ENCODE measurements around the gene ARRB1. TPM values are rescaled to one million over a fixed set of nuclear protein-coding genes. Genes with fewer than 3 reads are reported as not detected.

Gene ARRB1
- total and polyA plus RNA-seq, 10 of the 15 experiments (the other 5 are each of a cell fraction or from before 2014, with no cell fraction given) = 0.39 to 12.9 (median 1.7) TPM

- TF ChIP-seq RAD51 (IDR thresholded peaks at IDR 0.05) (no peak), ZNF592 (IDR thresholded peaks at IDR 0.05) (no peak), ASH2L (IDR thresholded peaks at IDR 0.05; ENCODE audit: borderline replicate concordance, low read depth) (no peak)
Measured at GRCh38 chr11:75389276-75389605, 37.8 kb upstream of the ARRB1 start (continued).

- in situ Hi-C loops (cut with MboI) (no loop called here), intact Hi-C loops (cut with micrococcal nuclease; ENCODE audit: unreplicated experiment) (loop anchor here (1.0 kb wide), 2 partner anchors 57 to 144 kb away; no protein-coding TSS in a partner anchor)
- FAIRE-seq (peak; percentile 56), ATAC-seq (peak; percentile 92), DNase-seq (ENCODE audit: low read depth, low spot score) (no peak)
- no TSS peak for BruUV-seq (replicated peaks)
- CTCF ChIA-PET = interaction anchor here (0.6 to 17.1 kb wide), 33 partner anchors 9 to 1535 kb away, joined by 3 to 406 read pairs (median 4); partner anchors contain the start of gene GDPD5
- H3K4me3 ChIP-seq = no peak overlapping the region
- SMC1A ChIA-PET (ENCODE audit: uncharacterized antibody, unreplicated experiment) = interaction anchor here (0.7 to 7.0 kb wide), 19 partner anchors 9 to 325 kb away, joined by 3 to 43 read pairs (median 4); no protein-coding TSS in a partner anchor
- POLR2A ChIA-PET = no interaction called here
- H3K9me3 ChIP-seq (replicated peaks; ENCODE audit: control insufficient read depth, insufficient read depth, low read length) = no peaks in the 10 kb centered on the region
- H3K79me2 ChIP-seq (ENCODE audit: control insufficient read depth, insufficient read depth, low read length) = no peaks in the 10 kb centered on the region
- H2AFZ ChIP-seq (ENCODE audit: control insufficient read depth, low read depth, low read length) = peak overlapping the region; percentile 19
- peaks cover 3% of the 10 kb centered on the region; the same call in 1 of the 2 replicates for H3K4me1 ChIP-seq (ENCODE audit: control insufficient read depth, insufficient read depth, low read length)
- no peaks in the 10 kb centered on the region for H4K20me1 ChIP-seq (ENCODE audit: control insufficient read depth, insufficient read depth)
- H3K27ac ChIP-seq (ENCODE audit: control insufficient read depth, insufficient read depth) = no peak overlapping the region
- RAD21 ChIA-PET (ENCODE audit: unreplicated experiment) = interaction anchor here (0.8 to 9.8 kb wide), 8 partner anchors 43 to 144 kb away, joined by 3 to 118 read pairs (median 4); no protein-coding TSS in a partner anchor
- WGBS (ENCODE audit: insufficient coverage, insufficient replicate concordance, low lambda C conversion rate, missing lambda C conversion rate) = 22% methylated on average over 9 of the region's 9 CpGs
- no peak overlapping the region for H3K9ac ChIP-seq (ENCODE audit: control insufficient read depth, insufficient read depth, low read length)
- H3K27me3 ChIP-seq (replicated peaks in 1 of 2; ENCODE audit: control insufficient read depth in 2 of 2, insufficient read depth in 2 of 2, low read length in 1 of 2) = no peaks in the 10 kb centered on the region; a peak in 1 of 4 replicates
- no peaks in the 10 kb centered on the region for H3K36me3 ChIP-seq (ENCODE audit: control insufficient read depth in 2 of 2, insufficient read depth in 2 of 2, low read length in 1 of 2)
- no peak overlapping the region for H3K4me2 ChIP-seq (ENCODE audit: control insufficient read depth, insufficient read depth)
- TF ChIP-seq CEBPZ (IDR thresholded peaks at IDR 0.05; ENCODE audit: low read depth, low read length) (no peak), YY1 (IDR thresholded peaks at IDR 0.05; ENCODE audit: low read depth, low read length) (peak; percentile 80), ZZZ3 (IDR thresholded peaks at IDR 0.05; ENCODE audit: control insufficient read depth, insufficient read length, low read depth) (no peak), SMC3 (IDR thresholded peaks at IDR 0.05; ENCODE audit: borderline replicate concordance, low read length) (peak; percentile 81), SMAD1 (IDR thresholded peaks at IDR 0.05; ENCODE audit: low read depth, partially characterized antibody) (peak; percentile 81), RAD21 (IDR thresholded peaks at IDR 0.05; ENCODE audit: insufficient read depth, low read depth, low read length) (peak; percentile 77), CTCF (IDR thresholded peaks at IDR 0.05 in 2 of 3, conservative IDR thresholded peaks at IDR 0.05 in 1 of 3; ENCODE audit: control insufficient read depth in 2 of 3, extremely low read depth in 1 of 3, insufficient read depth in 1 of 3, low read depth in 3 of 3, low read length in 3 of 3) (peak; percentile 77 to 92 (median 80)), TAF1 (IDR thresholded peaks at IDR 0.05; ENCODE audit: borderline replicate concordance, low read depth, low read length) (no peak)
Measured at GRCh38 chr11:75388386-75389275, 37.2 kb upstream of the ARRB1 start.

Data from GM12878 (cell line).